Left ventricle myocardium inferior (tissue), 1 donor: ENCODE data around the gene TMEM30A. TPM values are rescaled to one million over a fixed set of nuclear protein-coding genes. Genes with fewer than 3 reads are reported as not detected.

Experiments used
- DNase-seq: peaks from one replicate; pipeline ENCODE4 v3.0.0-alpha.2; 2020
- H3K27ac ChIP-seq: fragments of 200-600 bp; replicated peaks from 2 replicates; pipeline ENCODE4 v1.8.0; 2021
- H3K27me3 ChIP-seq: fragments of 200-600 bp; 2 replicates; pipeline ENCODE4 v1.8.0; 2021; ENCODE audit warnings: low read depth
- H3K36me3 ChIP-seq: fragments of 200-600 bp; 2 replicates; pipeline ENCODE4 v1.8.0; 2021
- H3K4me1 ChIP-seq: fragments of 200-600 bp; 2 replicates; pipeline ENCODE4 v1.8.0; 2021
- H3K4me3 ChIP-seq: fragments of 200-600 bp; 2 replicates; pipeline ENCODE4 v1.8.0; 2021; ENCODE audit warnings: mild to moderate bottlenecking, moderate library complexity
- H3K9me3 ChIP-seq: fragments of 200-600 bp; replicated peaks from 2 replicates; pipeline ENCODE4 v1.8.0; 2021
- CTCF ChIP-seq: fragments of 200-600 bp; IDR thresholded peaks from 2 replicates; pipeline ENCODE4 v1.8.0; 2021; ENCODE audit warnings: antibody characterized with exemption, mild to moderate bottlenecking, borderline replicate concordance
- intact Hi-C: fragments of 100-400 bp; cut with micrococcal nuclease; formaldehyde crosslinking; loops from one replicate; pipeline ENCODE4 v1.11.0; 2022
- total RNA-seq: library from RNA; stranded (reverse); fragmentation: NEBNext Ultra II Directional; extraction: Animal tissue kit (Norgen Biotek cat#: 25700); gene quantifications from one replicate; pipeline ENCODE4 v1.2.1, GENCODE V29; 2021
- donor health status: DM: no; HTN: yes; CAD: no; lungs with severe emphysema.

TMEM30A gene
- total RNA-seq, 1 donor from 2014 or later: 52.3 TPM

- no peak overlapping the region for H3K4me3 ChIP-seq
- H3K36me3 ChIP-seq: no peaks in the 10 kb centered on the region
- H3K27ac ChIP-seq: no peak overlapping the region
- H3K4me1 ChIP-seq: peaks cover 51% of the 10 kb centered on the region
- DNase-seq: no peak
- no peaks in the 10 kb centered on the region for H3K27me3 ChIP-seq
- no peak for TF ChIP-seq CTCF
- intact Hi-C loops: loop anchor here (10.0 kb wide), 1 partner anchor 1360 kb away; no protein-coding TSS in a partner anchor
- no peaks in the 10 kb centered on the region for H3K9me3 ChIP-seq
These were observed 69.3 kb downstream of the TMEM30A start for GRCh38 chr6:75215291-75215690.

GRCh38 chr6:75213732-75214131, 70.9 kb downstream of the TMEM30A start:
- TF ChIP-seq CTCF: no peak
- H3K27me3 ChIP-seq: peaks cover 2% of the 10 kb centered on the region
- peaks cover 55% of the 10 kb centered on the region for H3K4me1 ChIP-seq

GRCh38 chr6:75213112-75213511, 71.5 kb downstream of the TMEM30A start:
- intact Hi-C loops: loop anchor here (5.0 to 10.0 kb wide), 2 partner anchors 1358 to 1476 kb away; no protein-coding TSS in a partner anchor
- peaks cover 8% of the 10 kb centered on the region for H3K27me3 ChIP-seq
- no peak overlapping the region for H3K4me3 ChIP-seq
- no peaks in the 10 kb centered on the region for H3K36me3 ChIP-seq
- no peak for TF ChIP-seq CTCF
- DNase-seq: no peak
- no peak overlapping the region for H3K27ac ChIP-seq
- peaks cover 58% of the 10 kb centered on the region for H3K4me1 ChIP-seq
- H3K9me3 ChIP-seq: no peaks in the 10 kb centered on the region

More at GRCh38 chr6:75213732-75214131, 70.9 kb downstream of the TMEM30A start:
- no peaks in the 10 kb centered on the region for H3K9me3 ChIP-seq
- no peaks in the 10 kb centered on the region for H3K36me3 ChIP-seq
- H3K4me3 ChIP-seq: no peak overlapping the region
- DNase-seq: no peak
- intact Hi-C loops: loop anchor here (5.0 to 10.0 kb wide), 2 partner anchors 1359 to 1476 kb away; no protein-coding TSS in a partner anchor
- no peak overlapping the region for H3K27ac ChIP-seq

- DNase-seq: no peak
- Histone ChIP-seq H3K27me3 (peaks cover 16% of the 10 kb centered on the region), H3K4me3 (no peak overlapping the region), H3K4me1 (peaks cover 56% of the 10 kb centered on the region), H3K9me3 (no peaks in the 10 kb centered on the region), H3K27ac (no peak overlapping the region), H3K36me3 (no peaks in the 10 kb centered on the region)
- intact Hi-C loops: loop anchor here (5.0 to 10.0 kb wide), 2 partner anchors 1357 to 1475 kb away; no protein-coding TSS in a partner anchor
- TF ChIP-seq CTCF: no peak
These were observed 72.5 kb downstream of the TMEM30A start for GRCh38 chr6:75211920-75212590.

- intact Hi-C loops: loop anchor here (5.0 to 10.0 kb wide), 2 partner anchors 1356 to 1474 kb away; no protein-coding TSS in a partner anchor
- no peak for DNase-seq
- no peak overlapping the region for H3K4me3 ChIP-seq
- H3K4me1 ChIP-seq: peaks cover 59% of the 10 kb centered on the region
- TF ChIP-seq CTCF: peak; percentile 83
- H3K27me3 ChIP-seq: peaks cover 26% of the 10 kb centered on the region
- H3K36me3 ChIP-seq: no peaks in the 10 kb centered on the region
- H3K27ac ChIP-seq: no peak overlapping the region
- no peaks in the 10 kb centered on the region for H3K9me3 ChIP-seq
These were observed 73.5 kb downstream of the TMEM30A start for GRCh38 chr6:75210885-75211739.
